Uterus (tissue), 2 donors: ENCODE measurements around the gene AGPS.

Experiments used
- CTCF ChIP-seq, 4 experiments: fragments of 200-600 bp in 2 of 4; fragments of 450-650 bp in 2 of 4; sonication (generic) in 2 of 4; IDR thresholded peaks; one replicate each; pipeline ENCODE4 v1.5.1; 2016 to 2019; ENCODE audit warnings: antibody characterized with exemption in 4 of 4, mild to moderate bottlenecking in 2 of 4, moderate library complexity in 1 of 4
- POLR2A ChIP-seq, 2 donors: fragments of 450-650 bp; IDR thresholded peaks; one replicate each; pipeline ENCODE4 v1.6.1; 2016; ENCODE audit warnings: antibody characterized with exemption in 2 of 2, mild to moderate bottlenecking in 1 of 2, moderate library complexity in 1 of 2

- no peak for TF ChIP-seq CTCF (IDR thresholded peaks at IDR 0.05)
- no peak for TF ChIP-seq POLR2A (IDR thresholded peaks at IDR 0.05)
Observed at GRCh38 chr2:177496921-177497320, 104.3 kb downstream of the AGPS start.
